ENCODE results near the gene PLPP1. TPM values are rescaled to one million over a fixed set of nuclear protein-coding genes. Genes with fewer than 3 reads are reported as not detected.

The PLPP1 gene
- total and polyA plus RNA-seq, 2 of the 8 experiments (the other 6 are each of a cell fraction or from before 2014, with no cell fraction given), result 43.7 to 91.3 TPM

GRCh38 chr5:55406292-55406691, 128.5 kb downstream of the PLPP1 start:
- H3K4ac ChIP-seq (replicated peaks; ENCODE audit: insufficient read length, low read depth, low read length), result peak overlapping the region; percentile 48
- CTCF ChIA-PET (ENCODE audit: partially characterized antibody), result interaction anchor here (0.6 to 3.4 kb wide), 17 partner anchors 14 to 295 kb away, joined by 3 to 21 read pairs (median 4); no protein-coding TSS in a partner anchor
- H2BK5ac ChIP-seq (ENCODE audit: low read depth, low read length), result no peak overlapping the region
- no peak overlapping the region for H3K9ac ChIP-seq (replicated peaks in 1 of 4; ENCODE audit: extremely low read depth in 1 of 4, low read depth in 3 of 4, low read length in 3 of 4)
- H3K79me2 ChIP-seq (ENCODE audit: control insufficient read depth in 1 of 2, insufficient read depth in 2 of 2, low read length in 2 of 2), result no peaks in the 10 kb centered on the region
- no peak for TF ChIP-seq BACH1 (IDR thresholded peaks at IDR 0.05; ENCODE audit: low read length)
- no peak for TF ChIP-seq ASH2L (IDR thresholded peaks at IDR 0.05; ENCODE audit: low read length)
- TF ChIP-seq PHF8 (conservative IDR thresholded peaks at IDR 0.05; ENCODE audit: low read depth, low read length), result no peak
- TF ChIP-seq RAD21 (IDR thresholded peaks at IDR 0.05 in 1 of 2, conservative IDR thresholded peaks at IDR 0.05 in 1 of 2; ENCODE audit: low read depth in 2 of 2, low read length in 2 of 2), result no peak
- TF ChIP-seq TAF7 (optimal IDR thresholded peaks at IDR 0.05; ENCODE audit: borderline replicate concordance, low read depth, low read length), result no peak
- H3K79me1 ChIP-seq (ENCODE audit: low read depth, low read length), result no peaks in the 10 kb centered on the region
- no peak overlapping the region for H3K14ac ChIP-seq (ENCODE audit: insufficient read length)
- no peak overlapping the region for H3K27ac ChIP-seq (ENCODE audit: low read depth, low read length)
- H2AK5ac ChIP-seq (ENCODE audit: low read depth, low read length), result no peak overlapping the region
- no peak overlapping the region for H4K8ac ChIP-seq (ENCODE audit: extremely low read depth, insufficient read depth, low read length)
- H4K91ac ChIP-seq (replicated peaks; ENCODE audit: insufficient read length, low read length), result no peak overlapping the region
- H3K4me1 ChIP-seq (replicated peaks in 1 of 4; ENCODE audit: control insufficient read depth in 3 of 4, insufficient read depth in 4 of 4, low read length in 3 of 4), result no peaks in the 10 kb centered on the region
- no peak for FAIRE-seq
- H2AFZ ChIP-seq (ENCODE audit: low read length), result no peak overlapping the region
- POLR2A ChIA-PET (ENCODE audit: partially characterized antibody), result interaction anchor here (0.9 kb wide), 1 partner anchor 9 kb away, joined by 3 read pairs; no protein-coding TSS in a partner anchor
- WGBS, 2 experiments (ENCODE audit: extremely low coverage in 1 of 2, insufficient coverage in 1 of 2, insufficient read length in 1 of 2, insufficient replicate concordance in 2 of 2, low coverage in 1 of 2, low lambda C conversion rate in 2 of 2, missing lambda C conversion rate in 1 of 2), result 96% methylated on average over 2 of the region's 2 CpGs; no CpG with 5 or more reads in 1 of the 2 experiments
- no peaks in the 10 kb centered on the region for H4K20me1 ChIP-seq (replicated peaks in 1 of 2; ENCODE audit: control insufficient read depth in 1 of 2, insufficient read depth in 2 of 2, low read length in 2 of 2)
- no peak overlapping the region for H3K4me2 ChIP-seq (ENCODE audit: insufficient read depth in 1 of 2, low read depth in 2 of 2, low read length in 2 of 2)
- H2BK120ac ChIP-seq (replicated peaks; ENCODE audit: low read depth, low read length), result no peak overlapping the region
- no peak overlapping the region for H4K5ac ChIP-seq (ENCODE audit: insufficient read length, low read depth, low read length)
- DNase-seq (ENCODE audit: low read depth in 1 of 2, low spot score in 2 of 2), result no peak
- no peak overlapping the region for H3K23ac ChIP-seq (ENCODE audit: insufficient read length)
- H2BK20ac ChIP-seq (ENCODE audit: low read length), result no peak overlapping the region
- no peak overlapping the region for H3K18ac ChIP-seq (ENCODE audit: extremely low read depth, low read length)
- H3K36me3 ChIP-seq (ENCODE audit: control insufficient read depth in 2 of 4, insufficient read depth in 4 of 4, low read length in 3 of 4), result peaks cover 0 to 54% (median 14%) of the 10 kb centered on the region in 4 experiments; a peak in 4 of 8 replicates
- H3K27me3 ChIP-seq (replicated peaks in 1 of 4; ENCODE audit: control insufficient read depth in 3 of 4, extremely low read depth in 1 of 4, insufficient read depth in 3 of 4, low read length in 3 of 4), result no peaks in the 10 kb centered on the region
- no peak overlapping the region for H3K4me3 ChIP-seq (ENCODE audit: extremely low read depth in 1 of 4, insufficient read depth in 2 of 4, low read depth in 3 of 4, low read length in 4 of 4)
- no peaks in the 10 kb centered on the region for H3K9me3 ChIP-seq (ENCODE audit: insufficient read depth in 2 of 2, low read depth in 1 of 2, low read length in 1 of 2)
- no peak overlapping the region for H2BK12ac ChIP-seq (ENCODE audit: low read depth, low read length)
- H2BK15ac ChIP-seq (ENCODE audit: low read length), result no peak overlapping the region
- no peaks in the 10 kb centered on the region for H3K23me2 ChIP-seq (ENCODE audit: low read depth, low read length)
- no peak overlapping the region for H3K56ac ChIP-seq (replicated peaks; ENCODE audit: insufficient read length, low read depth, low read length)

All from H1 (cell line).